AG04450 (cell line): ENCODE results near the gene PPM1K. TPM values are rescaled to one million over a fixed set of nuclear protein-coding genes. Genes with fewer than 3 reads are reported as not detected.

Source experiments
- CTCF ChIA-PET: fragments of 300-600, 350-600 bp; formaldehyde crosslinking; extraction: SDS; loops from one replicate; lab custom pipeline; 2022; ENCODE audit warnings: antibody characterized with exemption, inconsistent platforms; lab: Charles Lee
- POLR2A ChIA-PET: fragments of 350-600 bp; formaldehyde crosslinking; extraction: SDS; loops from one replicate; lab custom pipeline; 2021; ENCODE audit warnings: antibody characterized with exemption, inconsistent platforms; lab: Yijun Ruan, JAX
- DNase-seq: peaks from one replicate; pipeline ENCODE4 v3.0.0-alpha.2; 2011; ENCODE audit warnings: low read depth, low spot score
- H3K27ac ChIP-seq: one replicate; pipeline ENCODE4 v1.5.1; 2012; ENCODE audit warnings: low read depth, low read length, control low read depth
- H3K27me3 ChIP-seq: one replicate; pipeline ENCODE4 v1.6.0; 2012; ENCODE audit warnings: low read length; ENCODE audit not compliant: control insufficient read depth, insufficient read depth
- H3K4me3 ChIP-seq: 2 replicates; pipeline ENCODE4 v1.5.1; 2011; ENCODE audit warnings: mild to moderate bottlenecking, low read depth, low read length, control low read depth
- H3K9me3 ChIP-seq: 2 replicates; pipeline ENCODE4 v1.5.1; 2012; ENCODE audit warnings: low read length; ENCODE audit not compliant: control insufficient read depth, insufficient read depth
- CTCF ChIP-seq: IDR thresholded peaks from 2 replicates; pipeline ENCODE4 v1.5.1; 2011; ENCODE audit warnings: low read depth, low read length, control low read depth, inconsistent platforms
- polyA plus RNA-seq: library from polyadenylated mRNA; depleted of rRNA; stranded (reverse); fragments of >200 nt; gene quantifications from 2 replicates; pipeline ENCODE4 v1.2.3, GENCODE V29; 2011

Gene PPM1K
- polyA plus RNA-seq, 1 experiment = 9.6 TPM

- no peak for DNase-seq
- TF ChIP-seq CTCF = no peak
- CTCF ChIA-PET = interaction anchor here (0.6 kb wide), 1 partner anchor 772 kb away, joined by 5 read pairs; no protein-coding TSS in a partner anchor
These were observed 37.2 kb downstream of the PPM1K start for GRCh38 chr4:88247148-88247547.

GRCh38 chr4:88246600-88246999 is 37.8 kb downstream of the PPM1K start:
- no peak for DNase-seq
- no peak for TF ChIP-seq CTCF
- Histone ChIP-seq H3K4me3 (no peak overlapping the region), H3K27me3 (no peaks in the 10 kb centered on the region), H3K27ac (no peak overlapping the region), H3K9me3 (no peaks in the 10 kb centered on the region; the same call in 1 of the 2 replicates)
- POLR2A ChIA-PET = no interaction called here
- CTCF ChIA-PET = interaction anchor here (0.6 to 1.6 kb wide), 3 partner anchors 27 to 772 kb away, joined by 4 to 9 read pairs (median 5); no protein-coding TSS in a partner anchor

More at GRCh38 chr4:88247148-88247547, 37.2 kb downstream of the PPM1K start:
- Histone ChIP-seq H3K27ac (no peak overlapping the region), H3K9me3 (no peaks in the 10 kb centered on the region; the same call in 1 of the 2 replicates), H3K4me3 (no peak overlapping the region), H3K27me3 (no peaks in the 10 kb centered on the region)
- POLR2A ChIA-PET = no interaction called here

- Histone ChIP-seq H3K27me3 (no peaks in the 10 kb centered on the region), H3K4me3 (no peak overlapping the region), H3K27ac (no peak overlapping the region), H3K9me3 (no peaks in the 10 kb centered on the region; the same call in 1 of the 2 replicates)
- ChIA-PET POLR2A (no interaction called here), CTCF (interaction anchor here (0.6 to 1.6 kb wide), 2 partner anchors 26 to 961 kb away, joined by 3 to 9 read pairs; no protein-coding TSS in a partner anchor)
- no peak for TF ChIP-seq CTCF
- no peak for DNase-seq
These were observed 39.4 kb downstream of the PPM1K start for GRCh38 chr4:88244816-88245579.

- no peak overlapping the region for H3K27ac ChIP-seq
- no peak for TF ChIP-seq CTCF
- no peaks in the 10 kb centered on the region; the same call in 1 of the 2 replicates for H3K9me3 ChIP-seq
- POLR2A ChIA-PET = no interaction called here
- H3K4me3 ChIP-seq = no peak overlapping the region
- H3K27me3 ChIP-seq = no peaks in the 10 kb centered on the region
- CTCF ChIA-PET = no interaction called here
- no peak for DNase-seq
These were observed 40.3 kb downstream of the PPM1K start for GRCh38 chr4:88244056-88244455.

GRCh38 chr4:88242144-88242543 is 42.2 kb downstream of the PPM1K start:
- Histone ChIP-seq H3K9me3 (no peaks in the 10 kb centered on the region; the same call in 1 of the 2 replicates), H3K27ac (no peak overlapping the region), H3K4me3 (no peak overlapping the region), H3K27me3 (no peaks in the 10 kb centered on the region)
- ChIA-PET CTCF (interaction anchor here (1.0 to 1.5 kb wide), 2 partner anchors 23 to 273 kb away, joined by 3 to 6 read pairs; no protein-coding TSS in a partner anchor), POLR2A (no interaction called here)
- no peak for TF ChIP-seq CTCF
- no peak for DNase-seq
